HG03558 (cell line): ENCODE data around the gene DNMT3A.
"Not testable (repeated sequence)": the region's sequence is repeated elsewhere in the genome, so short reads cannot be mapped to it uniquely, and the experiment has no call there.

ENCODE experiments used
- ATAC-seq: cut with Tn5 transposase; IDR thresholded peaks from one replicate; pipeline ENCODE4 v1.9.1; 2021; ENCODE audit warnings: moderate number of reproducible peaks; ENCODE audit not compliant: unreplicated experiment; ENCODE audit errors: extremely low read depth

The DNMT3A gene

GRCh38 chr2:25221579-25221978 lies 120.1 kb downstream of the DNMT3A start:
- ATAC-seq, result no peak

- ATAC-seq, result no peak
These were observed 121.4 kb downstream of the DNMT3A start for GRCh38 chr2:25220313-25220712.

- ATAC-seq, result no peak
These were observed 122.1 kb downstream of the DNMT3A start for GRCh38 chr2:25219621-25220020.

GRCh38 chr2:25218100-25218499 lies 123.6 kb downstream of the DNMT3A start:
- ATAC-seq, result no peak

- no peak for ATAC-seq
These were observed 125.6 kb downstream of the DNMT3A start for GRCh38 chr2:25215948-25216679.

- ATAC-seq, result no peak
These were observed 126.5 kb downstream of the DNMT3A start for GRCh38 chr2:25215232-25215631.

GRCh38 chr2:25213229-25213628 lies 128.5 kb downstream of the DNMT3A start:
- ATAC-seq, result no peak

- not testable (repeated sequence) for ATAC-seq
These were observed 130.8 kb downstream of the DNMT3A start for GRCh38 chr2:25210923-25211322.

- no peak for ATAC-seq
These were observed 134.6 kb downstream of the DNMT3A start for GRCh38 chr2:25207078-25207545.

- no peak for ATAC-seq
These were observed 137.4 kb downstream of the DNMT3A start for GRCh38 chr2:25204190-25204838.

- no peak for ATAC-seq
These were observed 139.4 kb downstream of the DNMT3A start for GRCh38 chr2:25202275-25202674.

GRCh38 chr2:25201794-25202193 lies 139.9 kb downstream of the DNMT3A start:
- no peak for ATAC-seq

- ATAC-seq, result no peak
These were observed 140.5 kb downstream of the DNMT3A start for GRCh38 chr2:25201265-25201664.

- no peak for ATAC-seq
These were observed 143.1 kb downstream of the DNMT3A start for GRCh38 chr2:25198576-25198975.

- ATAC-seq, result no peak
These were observed 143.6 kb downstream of the DNMT3A start for GRCh38 chr2:25198209-25198525.

GRCh38 chr2:25197336-25198208 lies 144.2 kb downstream of the DNMT3A start:
- no peak for ATAC-seq

GRCh38 chr2:25194576-25195122 lies 147.1 kb downstream of the DNMT3A start:
- ATAC-seq, result no peak

GRCh38 chr2:25190536-25190935 lies 151.2 kb downstream of the DNMT3A start:
- no peak for ATAC-seq

GRCh38 chr2:25188405-25188804 lies 153.3 kb downstream of the DNMT3A start:
- ATAC-seq, result no peak

GRCh38 chr2:25187729-25188350 lies 153.9 kb downstream of the DNMT3A start:
- ATAC-seq, result no peak
